ENCODE measurements around the gene PTPRU. TPM values are rescaled to one million over a fixed set of nuclear protein-coding genes. Genes with fewer than 3 reads are reported as not detected.

PTPRU gene
- total and polyA plus RNA-seq, 2 experiments from 2014 or later = 8.0 to 105 TPM

DNA sequence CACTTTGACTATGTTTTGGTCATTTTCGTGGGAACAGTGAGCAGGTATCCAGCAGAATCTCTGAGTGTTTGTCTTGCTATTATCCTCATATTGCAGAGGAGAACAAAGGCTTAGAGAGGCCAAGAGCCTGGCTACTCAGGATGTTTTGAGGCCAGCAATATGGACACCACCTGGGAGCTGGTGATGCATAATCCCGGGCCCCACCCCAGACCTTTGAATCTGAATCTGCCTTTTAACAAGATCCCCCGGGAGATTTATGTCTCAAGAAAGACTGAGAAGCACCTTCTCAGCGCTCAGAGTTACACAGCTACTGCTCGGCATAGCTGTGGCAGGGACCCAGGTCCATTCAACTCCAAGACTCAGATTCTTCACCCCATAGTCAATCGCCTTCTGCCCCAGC, 72.8 kb downstream of the PTPRU start:
- Mint-ChIP-seq H3K36me3 (ENCODE audit: low read depth) (peaks cover 12% of the 10 kb centered on the region; the same call in 2 of the 3 replicates), H3K27me3 (ENCODE audit: insufficient read depth, low read depth, poor library complexity) (peaks cover 4% of the 10 kb centered on the region), H3K27ac (peak overlapping the region; percentile 14; the same call in 1 of the 2 replicates), H3K4me3 (no peak overlapping the region), H3K9me3 (no peaks in the 10 kb centered on the region; the same call in 2 of the 3 replicates), H3K4me1 (peaks cover 16% of the 10 kb centered on the region)
- no peak overlapping the region for H3K4me2 ChIP-seq
- H3K79me2 ChIP-seq (replicated peaks; ENCODE audit: insufficient read depth) = no peaks in the 10 kb centered on the region
- no peaks in the 10 kb centered on the region for H4K20me1 ChIP-seq (replicated peaks; ENCODE audit: insufficient read depth)
- H3K27ac ChIP-seq (ENCODE audit: low read depth) = no peak overlapping the region
- no peaks in the 10 kb centered on the region for H3K36me3 ChIP-seq (ENCODE audit: insufficient read depth)
- no peak overlapping the region for H3K4me3 ChIP-seq
- ATAC-seq = no peak
- DNase-seq (ENCODE audit: low spot score) = no peak
- H3F3A ChIP-seq (replicated peaks; ENCODE audit: low read depth) = no peaks in the 10 kb centered on the region
- H3K27me3 ChIP-seq (ENCODE audit: insufficient read depth) = no peaks in the 10 kb centered on the region
- H3K9me2 ChIP-seq (ENCODE audit: insufficient read depth) = no peaks in the 10 kb centered on the region
- no peaks in the 10 kb centered on the region for H3K4me1 ChIP-seq (ENCODE audit: insufficient read depth)
- no peak overlapping the region for H2AFZ ChIP-seq
- TF ChIP-seq CREB1 (CRISPR knock-in tag; IDR thresholded peaks at IDR 0.05; ENCODE audit: low read depth) (no peak), NANOG (IDR thresholded peaks at IDR 0.05; ENCODE audit: borderline replicate concordance) (no peak), ZNF462 (CRISPR knock-in tag; IDR thresholded peaks at IDR 0.05) (no peak), ETS1 (IDR thresholded peaks at IDR 0.05) (no peak), STAT1 (IDR thresholded peaks at IDR 0.05; ENCODE audit: unreplicated experiment) (no peak), ZNF331 (CRISPR knock-in tag; IDR thresholded peaks at IDR 0.05; ENCODE audit: low read depth) (no peak), ZNF114 (CRISPR knock-in tag; IDR thresholded peaks at IDR 0.05) (no peak), POLR2AphosphoS5 (IDR thresholded peaks at IDR 0.05; ENCODE audit: low read depth) (no peak), JUNB (IDR thresholded peaks at IDR 0.05; ENCODE audit: unreplicated experiment) (no peak), EZH2phosphoT487 (IDR thresholded peaks at IDR 0.05; ENCODE audit: unreplicated experiment) (no peak), EZH2 (IDR thresholded peaks at IDR 0.05; ENCODE audit: low read depth, unreplicated experiment) (no peak)
- TF ChIP-seq, protein P1, sequence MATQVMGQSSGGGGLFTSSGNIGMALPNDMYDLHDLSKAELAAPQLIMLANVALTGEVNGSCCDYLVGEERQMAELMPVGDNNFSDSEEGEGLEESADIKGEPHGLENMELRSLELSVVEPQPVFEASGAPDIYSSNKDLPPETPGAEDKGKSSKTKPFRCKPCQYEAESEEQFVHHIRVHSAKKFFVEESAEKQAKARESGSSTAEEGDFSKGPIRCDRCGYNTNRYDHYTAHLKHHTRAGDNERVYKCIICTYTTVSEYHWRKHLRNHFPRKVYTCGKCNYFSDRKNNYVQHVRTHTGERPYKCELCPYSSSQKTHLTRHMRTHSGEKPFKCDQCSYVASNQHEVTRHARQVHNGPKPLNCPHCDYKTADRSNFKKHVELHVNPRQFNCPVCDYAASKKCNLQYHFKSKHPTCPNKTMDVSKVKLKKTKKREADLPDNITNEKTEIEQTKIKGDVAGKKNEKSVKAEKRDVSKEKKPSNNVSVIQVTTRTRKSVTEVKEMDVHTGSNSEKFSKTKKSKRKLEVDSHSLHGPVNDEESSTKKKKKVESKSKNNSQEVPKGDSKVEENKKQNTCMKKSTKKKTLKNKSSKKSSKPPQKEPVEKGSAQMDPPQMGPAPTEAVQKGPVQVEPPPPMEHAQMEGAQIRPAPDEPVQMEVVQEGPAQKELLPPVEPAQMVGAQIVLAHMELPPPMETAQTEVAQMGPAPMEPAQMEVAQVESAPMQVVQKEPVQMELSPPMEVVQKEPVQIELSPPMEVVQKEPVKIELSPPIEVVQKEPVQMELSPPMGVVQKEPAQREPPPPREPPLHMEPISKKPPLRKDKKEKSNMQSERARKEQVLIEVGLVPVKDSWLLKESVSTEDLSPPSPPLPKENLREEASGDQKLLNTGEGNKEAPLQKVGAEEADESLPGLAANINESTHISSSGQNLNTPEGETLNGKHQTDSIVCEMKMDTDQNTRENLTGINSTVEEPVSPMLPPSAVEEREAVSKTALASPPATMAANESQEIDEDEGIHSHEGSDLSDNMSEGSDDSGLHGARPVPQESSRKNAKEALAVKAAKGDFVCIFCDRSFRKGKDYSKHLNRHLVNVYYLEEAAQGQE (IDR thresholded peaks at IDR 0.05; ENCODE audit: unreplicated experiment) = no peak
- TF ChIP-seq, protein P2, sequence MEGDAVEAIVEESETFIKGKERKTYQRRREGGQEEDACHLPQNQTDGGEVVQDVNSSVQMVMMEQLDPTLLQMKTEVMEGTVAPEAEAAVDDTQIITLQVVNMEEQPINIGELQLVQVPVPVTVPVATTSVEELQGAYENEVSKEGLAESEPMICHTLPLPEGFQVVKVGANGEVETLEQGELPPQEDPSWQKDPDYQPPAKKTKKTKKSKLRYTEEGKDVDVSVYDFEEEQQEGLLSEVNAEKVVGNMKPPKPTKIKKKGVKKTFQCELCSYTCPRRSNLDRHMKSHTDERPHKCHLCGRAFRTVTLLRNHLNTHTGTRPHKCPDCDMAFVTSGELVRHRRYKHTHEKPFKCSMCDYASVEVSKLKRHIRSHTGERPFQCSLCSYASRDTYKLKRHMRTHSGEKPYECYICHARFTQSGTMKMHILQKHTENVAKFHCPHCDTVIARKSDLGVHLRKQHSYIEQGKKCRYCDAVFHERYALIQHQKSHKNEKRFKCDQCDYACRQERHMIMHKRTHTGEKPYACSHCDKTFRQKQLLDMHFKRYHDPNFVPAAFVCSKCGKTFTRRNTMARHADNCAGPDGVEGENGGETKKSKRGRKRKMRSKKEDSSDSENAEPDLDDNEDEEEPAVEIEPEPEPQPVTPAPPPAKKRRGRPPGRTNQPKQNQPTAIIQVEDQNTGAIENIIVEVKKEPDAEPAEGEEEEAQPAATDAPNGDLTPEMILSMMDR (conservative IDR thresholded peaks at IDR 0.05; ENCODE audit: low read depth in 2 of 2) = no peak

Measured in GM23338 (cell line).